Gastroesophageal sphincter (tissue), 4 donors: ENCODE results near the gene PSPN. TPM values are rescaled to one million over a fixed set of nuclear protein-coding genes. Genes with fewer than 3 reads are reported as not detected.
A peak's percentile ranks its signal among the peaks of the same experiment; 100 is the strongest.

Experiments used
- ATAC-seq: fragments of 150-250 bp; one replicate; pipeline ENCODE4 v1.9.1; 2016; ENCODE audit warnings: mild to moderate bottlenecking, moderate library complexity
- H3K27ac ChIP-seq, 4 donors: fragments of 200-600 bp; sonication (generic) in 3 of 4; 1 replicate in 3 of 4; 2 replicates in 1 of 4; pipeline ENCODE4 v1.5.1; 2016 to 2019
- H3K27me3 ChIP-seq: fragments of 200-600 bp; sonication (generic); one replicate; pipeline ENCODE4 v1.5.1; 2019
- H3K36me3 ChIP-seq, 2 donors: fragments of 200-600 bp; sonication (generic); one replicate each; pipeline ENCODE4 v1.5.1; 2019; ENCODE audit warnings: control low read depth in 1 of 2
- H3K4me1 ChIP-seq, 3 donors: fragments of 200-600 bp; sonication (generic); 1 replicate in 2 of 3; 2 replicates in 1 of 3; pipeline ENCODE4 v1.5.1; 2016 to 2019; ENCODE audit warnings: control low read depth in 2 of 3
- H3K4me3 ChIP-seq, 2 donors: fragments of 200-600 bp; sonication (generic); one replicate each; pipeline ENCODE4 v1.5.1; 2019; ENCODE audit warnings: mild to moderate bottlenecking in 1 of 2, moderate library complexity in 1 of 2
- H3K9me3 ChIP-seq, 3 donors: fragments of 200-600 bp; sonication (generic); one replicate each; pipeline ENCODE4 v1.5.1; 2017 to 2019; ENCODE audit warnings: control low read depth in 2 of 3
- CTCF ChIP-seq, 4 experiments: fragments of 200-600 bp in 2 of 4; fragments of 450-650 bp in 2 of 4; sonication (generic) in 1 of 4; IDR thresholded peaks; one replicate each; pipeline ENCODE4 v1.5.1; 2017 to 2019; ENCODE audit warnings: antibody characterized with exemption in 4 of 4, mild to moderate bottlenecking in 2 of 4, moderate library complexity in 2 of 4
- EP300 ChIP-seq: sonication (generic); formaldehyde crosslinking; IDR thresholded peaks from one replicate; pipeline ENCODE4 v1.6.1; 2017; ENCODE audit warnings: antibody characterized with exemption, mild to moderate bottlenecking
- POLR2A ChIP-seq, 2 donors: fragments of 450-650 bp; IDR thresholded peaks; one replicate each; pipeline ENCODE4 v1.6.1; 2017; ENCODE audit warnings: antibody characterized with exemption in 2 of 2, mild to moderate bottlenecking in 2 of 2, moderate library complexity in 1 of 2
- POLR2AphosphoS5 ChIP-seq: sonication (generic); formaldehyde crosslinking; IDR thresholded peaks from one replicate; pipeline ENCODE4 v1.6.1; 2017; ENCODE audit warnings: antibody characterized with exemption
- WGBS, 2 donors: methylation state at CpG; one replicate each; pipeline ENCODE4 v1.1.5; 2018; ENCODE audit warnings: low coverage in 1 of 2; 5-methylcytosine and 5-hydroxymethylcytosine counted together
- total RNA-seq, 4 donors: library from RNA; depleted of rRNA; stranded (reverse); fragments of >200 nt; gene quantifications; one replicate each; pipeline ENCODE4 v1.1.0, GENCODE V29; 2016

Gene PSPN
- total RNA-seq, 4 donors from 2014 or later, result 0.67 to 2.4 (median 1.4) TPM

GRCh38 chr19:6415591-6416190 is 40.0 kb upstream of the PSPN start:
- Histone ChIP-seq H3K4me3 (no peak overlapping the region), H3K4me1 (peaks cover 0 to 50% (median 0%) of the 10 kb centered on the region in 3 donors), H3K27me3 (no peaks in the 10 kb centered on the region), H3K27ac (no peak overlapping the region), H3K9me3 (no peaks in the 10 kb centered on the region), H3K36me3 (peaks cover 0 to 74% of the 10 kb centered on the region in 2 donors)
- TF ChIP-seq EP300 (no peak), POLR2AphosphoS5 (no peak), POLR2A (IDR thresholded peaks at IDR 0.05) (no peak), CTCF (IDR thresholded peaks at IDR 0.05) (no peak)
- ATAC-seq, result no peak
- 89 to 92% methylated on average over 3 to 5 of the region's 32 CpGs for WGBS, 2 donors

DNA sequence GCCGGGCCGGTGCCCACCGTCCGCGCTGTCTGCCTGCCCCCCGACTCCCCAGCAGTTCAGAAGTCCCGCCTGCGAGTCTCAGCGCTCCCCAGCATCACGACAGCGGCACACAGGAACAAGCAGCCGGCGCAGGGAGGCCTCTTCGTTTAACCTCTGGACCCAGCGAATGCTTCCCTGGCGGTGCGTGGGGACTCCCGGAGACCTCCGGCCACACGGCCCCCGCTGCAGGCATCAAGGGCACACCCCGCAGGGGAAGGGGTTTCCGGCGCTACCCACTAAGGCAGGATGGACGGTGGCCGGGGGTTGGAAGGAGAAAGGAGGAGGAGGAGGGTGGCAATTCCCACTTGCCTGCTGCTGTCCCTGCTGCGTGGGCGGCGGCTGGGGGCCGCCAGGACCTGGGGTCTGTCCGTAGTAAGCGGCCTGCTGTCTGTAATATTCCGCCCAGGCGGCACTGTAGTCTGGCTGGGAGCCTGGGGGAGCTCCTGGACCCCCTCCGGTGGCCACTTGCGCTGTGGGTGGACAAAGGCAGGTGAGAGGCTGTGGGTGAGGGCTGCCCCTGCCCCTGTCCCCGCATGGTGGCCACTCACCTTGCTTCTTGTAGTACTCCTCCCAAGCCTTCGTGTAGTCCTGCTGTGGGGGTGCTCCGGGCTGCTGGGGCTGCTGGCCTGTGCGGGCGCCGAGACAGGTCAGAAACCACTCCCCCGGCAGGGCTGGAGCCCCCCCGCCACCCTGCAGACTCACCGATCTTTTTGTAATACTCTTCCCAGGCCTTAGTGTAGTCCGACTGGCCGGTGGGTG is 39.3 kb upstream of the PSPN start:
- Histone ChIP-seq H3K4me3 (no peak overlapping the region), H3K4me1 (peaks cover 0 to 44% (median 0%) of the 10 kb centered on the region in 3 donors), H3K27ac (no peak overlapping the region), H3K9me3 (no peaks in the 10 kb centered on the region), H3K27me3 (no peaks in the 10 kb centered on the region), H3K36me3 (peaks cover 0 to 67% of the 10 kb centered on the region in 2 donors)
- TF ChIP-seq CTCF (IDR thresholded peaks at IDR 0.05) (no peak), POLR2A (IDR thresholded peaks at IDR 0.05) (no peak), POLR2AphosphoS5 (no peak), EP300 (no peak)
- WGBS, 2 donors, result 83 to 92% methylated on average over 8 to 18 of the region's 47 CpGs
- ATAC-seq, result no peak

GRCh38 chr19:6413721-6414643 is 38.2 kb upstream of the PSPN start:
- ATAC-seq, result no peak
- no peak for TF ChIP-seq POLR2AphosphoS5
- Histone ChIP-seq H3K36me3 (peaks cover 0 to 57% of the 10 kb centered on the region in 2 donors), H3K4me1 (peaks cover 0 to 38% (median 0%) of the 10 kb centered on the region in 3 donors), H3K27ac (peak overlapping the region in 3 of 4 donors; percentile 51 to 61 (median 60)), H3K4me3 (no peak overlapping the region), H3K9me3 (no peaks in the 10 kb centered on the region), H3K27me3 (no peaks in the 10 kb centered on the region)
- 55 to 64% methylated on average over 10 to 12 of the region's 42 CpGs for WGBS, 2 donors

GRCh38 chr19:6413291-6413690 is 37.6 kb upstream of the PSPN start:
- 28 to 30% methylated on average over 4 to 8 of the region's 10 CpGs for WGBS, 2 donors
- Histone ChIP-seq H3K27ac (peak overlapping the region in 2 of 4 donors; percentile 51 to 61), H3K4me3 (no peak overlapping the region), H3K36me3 (peaks cover 0 to 50% of the 10 kb centered on the region in 2 donors), H3K9me3 (no peaks in the 10 kb centered on the region), H3K4me1 (peaks cover 0 to 35% (median 0%) of the 10 kb centered on the region in 3 donors), H3K27me3 (no peaks in the 10 kb centered on the region)
- no peak for ATAC-seq
- no peak for TF ChIP-seq EP300
- no peak for TF ChIP-seq CTCF (IDR thresholded peaks at IDR 0.05)
- no peak for TF ChIP-seq POLR2A (IDR thresholded peaks at IDR 0.05)
- no peak for TF ChIP-seq POLR2AphosphoS5
